DND-41 (cell line): ENCODE results near the gene BTBD17.

Experiments
- EZH2 ChIP-seq: IDR thresholded peaks from 3 replicates; pipeline ENCODE4 v1.6.1; 2012; ENCODE audit warnings: borderline replicate concordance, low read depth, mild to moderate bottlenecking, moderate library complexity, low read length, inconsistent platforms; ENCODE audit not compliant: severe bottlenecking
- TF ChIP-seq, protein P1 (sequence below): IDR thresholded peaks from 2 replicates; pipeline ENCODE4 v1.5.1; 2012; ENCODE audit warnings: borderline replicate concordance, low read length, moderate library complexity, mild to moderate bottlenecking; ENCODE audit not compliant: poor library complexity, severe bottlenecking; ENCODE audit errors: extremely low read depth

DNA sequence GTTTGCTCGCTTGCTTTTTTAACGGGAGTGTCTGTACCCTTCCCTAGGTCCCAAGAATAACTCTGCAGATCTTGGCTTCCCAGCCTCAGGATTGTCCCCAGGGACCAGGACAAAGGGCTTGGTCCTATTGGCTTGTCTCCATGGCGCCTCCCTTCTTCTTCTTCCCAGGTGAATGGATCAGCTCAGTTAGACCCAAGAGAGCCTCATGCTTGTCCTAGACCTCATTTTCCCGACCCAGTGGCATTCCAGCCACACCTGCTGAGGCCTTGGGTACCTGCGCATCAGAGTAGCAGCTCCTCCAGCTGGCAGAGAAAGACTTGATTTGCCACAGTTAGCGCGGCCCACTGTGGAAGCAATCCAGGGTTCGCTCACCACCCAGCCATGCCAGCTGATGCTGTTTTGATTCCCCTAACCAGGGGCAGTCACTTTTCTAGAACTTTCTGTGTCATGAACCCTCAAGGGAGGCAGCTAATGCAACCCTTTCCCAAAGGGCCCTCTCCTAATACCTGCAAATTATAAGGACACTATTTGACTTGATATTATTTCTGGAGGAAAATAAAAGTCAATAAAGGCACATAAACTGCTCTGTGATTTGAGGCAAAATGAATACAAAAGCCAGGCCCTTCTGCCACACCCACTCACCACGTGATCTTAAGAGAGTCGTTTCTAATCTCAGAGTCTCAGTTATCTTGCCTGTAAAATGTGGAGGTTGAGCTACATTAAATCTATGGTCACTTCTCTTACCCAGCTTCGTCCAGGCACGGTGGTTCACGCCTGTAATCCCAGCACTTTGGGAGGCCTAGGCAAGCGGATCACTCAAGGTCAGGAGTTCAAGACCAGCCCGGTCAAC is 19.5 kb upstream of the BTBD17 start:
- TF ChIP-seq, protein P1, sequence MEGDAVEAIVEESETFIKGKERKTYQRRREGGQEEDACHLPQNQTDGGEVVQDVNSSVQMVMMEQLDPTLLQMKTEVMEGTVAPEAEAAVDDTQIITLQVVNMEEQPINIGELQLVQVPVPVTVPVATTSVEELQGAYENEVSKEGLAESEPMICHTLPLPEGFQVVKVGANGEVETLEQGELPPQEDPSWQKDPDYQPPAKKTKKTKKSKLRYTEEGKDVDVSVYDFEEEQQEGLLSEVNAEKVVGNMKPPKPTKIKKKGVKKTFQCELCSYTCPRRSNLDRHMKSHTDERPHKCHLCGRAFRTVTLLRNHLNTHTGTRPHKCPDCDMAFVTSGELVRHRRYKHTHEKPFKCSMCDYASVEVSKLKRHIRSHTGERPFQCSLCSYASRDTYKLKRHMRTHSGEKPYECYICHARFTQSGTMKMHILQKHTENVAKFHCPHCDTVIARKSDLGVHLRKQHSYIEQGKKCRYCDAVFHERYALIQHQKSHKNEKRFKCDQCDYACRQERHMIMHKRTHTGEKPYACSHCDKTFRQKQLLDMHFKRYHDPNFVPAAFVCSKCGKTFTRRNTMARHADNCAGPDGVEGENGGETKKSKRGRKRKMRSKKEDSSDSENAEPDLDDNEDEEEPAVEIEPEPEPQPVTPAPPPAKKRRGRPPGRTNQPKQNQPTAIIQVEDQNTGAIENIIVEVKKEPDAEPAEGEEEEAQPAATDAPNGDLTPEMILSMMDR, result no peak
- TF ChIP-seq EZH2, result no peak
